ENCODE results near the gene TMEM151B. TPM values are rescaled to one million over a fixed set of nuclear protein-coding genes. Genes with fewer than 3 reads are reported as not detected.

TMEM151B gene
- total and polyA plus RNA-seq, 9 of the 15 experiments (the other 6 are each of a cell fraction or from before 2014, with no cell fraction given): not detected

- TF ChIP-seq CTCFL (IDR thresholded peaks at IDR 0.05; ENCODE audit: borderline replicate concordance, insufficient read depth, low read depth, low read length, poor library complexity, severe bottlenecking) (peak; percentile 95), REST (IDR thresholded peaks at IDR 0.05; ENCODE audit: borderline replicate concordance) (peak; percentile 56), REST (CRISPR knock-in tag; IDR thresholded peaks at IDR 0.05; ENCODE audit: low read depth) (no peak), SMC3 (conservative IDR thresholded peaks at IDR 0.05; ENCODE audit: insufficient read depth, low read depth, low read length) (peak; percentile 60), TEAD1 (CRISPR knock-in tag; IDR thresholded peaks at IDR 0.05) (peak in 1 of 2 experiments; percentile 71; a peak in 1 of 4 replicates), CXXC5 (CRISPR knock-in tag; IDR thresholded peaks at IDR 0.05) (peak; percentile 20; the same call in 1 of the 2 replicates), E2F6 (IDR thresholded peaks at IDR 0.05; ENCODE audit: borderline replicate concordance in 1 of 2, extremely low read depth in 1 of 2, insufficient read depth in 1 of 2, insufficient read length in 1 of 2, low read depth in 1 of 2, low read length in 1 of 2, poor library complexity in 1 of 2, severe bottlenecking in 1 of 2) (peak in 1 of 2 experiments; percentile 4), SRF (CRISPR knock-in tag; IDR thresholded peaks at IDR 0.05) (0 out of 4 replicates have a peak, but pooled peaks of 1 of the 2 experiments have one; percentile 22), ESRRA (IDR thresholded peaks at IDR 0.05; ENCODE audit: borderline replicate concordance, low read depth) (peak; percentile 52; the same call in 1 of the 2 replicates), TRIM25 (IDR thresholded peaks at IDR 0.05; ENCODE audit: borderline replicate concordance) (no peak), MTA3 (IDR thresholded peaks at IDR 0.05; ENCODE audit: borderline replicate concordance) (peak; percentile 59; the same call in 1 of the 2 replicates), ZFP36 (IDR thresholded peaks at IDR 0.05; ENCODE audit: low read depth, low read length, partially characterized antibody) (peak; percentile 25)
These were observed 48.8 kb upstream of the TMEM151B start (continued) for GRCh38 chr6:44221291-44221960.

Measured in K562 (cell line).